GM19468 (cell line): ENCODE data around the gene SARNP.
"Not testable (repeated sequence)": the region's sequence is repeated elsewhere in the genome, so short reads cannot be mapped to it uniquely, and the experiment has no call there.

Experiments used
- ATAC-seq: cut with Tn5 transposase; IDR thresholded peaks from one replicate; pipeline ENCODE4 v1.9.1; 2021; ENCODE audit warnings: mild to moderate bottlenecking, moderate library complexity, moderate number of reproducible peaks; ENCODE audit not compliant: unreplicated experiment; ENCODE audit errors: extremely low read depth

The SARNP gene

GRCh38 chr12:55809274-55809673, 8.2 kb downstream of the SARNP start:
- no peak for ATAC-seq

- no peak for ATAC-seq
These were observed 10.5 kb downstream of the SARNP start for GRCh38 chr12:55806982-55807381.

- ATAC-seq = no peak
These were observed 20.0 kb downstream of the SARNP start for GRCh38 chr12:55797550-55797949.

DNA sequence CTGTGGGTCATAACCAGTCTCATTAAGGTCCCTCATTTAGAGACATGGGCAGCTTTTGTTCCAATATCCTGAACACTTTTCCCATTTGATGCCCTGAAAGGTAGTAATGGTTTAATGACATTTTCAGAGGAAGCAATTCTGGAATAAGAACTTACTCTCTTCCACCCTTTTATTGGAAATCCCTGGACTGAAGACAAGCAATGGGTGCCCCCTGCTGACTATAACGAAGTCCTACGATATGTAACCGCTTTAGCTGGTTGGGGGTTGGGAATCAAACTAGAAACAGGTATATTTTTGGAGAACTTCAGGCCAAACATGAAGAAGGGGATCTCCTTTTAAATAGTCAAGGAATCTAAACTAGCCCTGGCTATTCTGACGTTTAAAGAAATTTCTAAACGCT, 20.5 kb downstream of the SARNP start:
- no peak for ATAC-seq

GRCh38 chr12:55795950-55796349, 21.6 kb downstream of the SARNP start:
- ATAC-seq = no peak

- no peak for ATAC-seq
These were observed 27.6 kb downstream of the SARNP start for GRCh38 chr12:55789893-55790292.

DNA sequence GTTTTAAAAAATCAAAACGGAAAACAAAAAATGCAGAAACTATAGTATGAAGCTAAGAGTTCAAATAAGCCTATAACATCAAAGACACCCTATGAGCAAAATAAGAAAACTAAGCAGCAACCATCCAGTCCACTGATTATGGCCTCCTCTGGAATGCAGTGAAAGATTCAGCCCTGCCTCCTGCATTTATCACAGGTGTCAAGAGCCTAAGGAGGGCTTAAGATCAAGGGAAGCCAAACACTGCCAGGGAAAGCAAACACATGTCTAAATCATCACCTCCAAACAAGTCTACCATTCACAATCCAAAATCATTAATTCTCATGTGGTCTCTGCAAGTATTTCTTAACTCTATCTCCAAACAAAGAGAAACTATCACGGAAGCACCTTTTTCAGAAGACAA, 28.4 kb downstream of the SARNP start:
- ATAC-seq = no peak

GRCh38 chr12:55788546-55788945, 29.0 kb downstream of the SARNP start:
- no peak for ATAC-seq

DNA sequence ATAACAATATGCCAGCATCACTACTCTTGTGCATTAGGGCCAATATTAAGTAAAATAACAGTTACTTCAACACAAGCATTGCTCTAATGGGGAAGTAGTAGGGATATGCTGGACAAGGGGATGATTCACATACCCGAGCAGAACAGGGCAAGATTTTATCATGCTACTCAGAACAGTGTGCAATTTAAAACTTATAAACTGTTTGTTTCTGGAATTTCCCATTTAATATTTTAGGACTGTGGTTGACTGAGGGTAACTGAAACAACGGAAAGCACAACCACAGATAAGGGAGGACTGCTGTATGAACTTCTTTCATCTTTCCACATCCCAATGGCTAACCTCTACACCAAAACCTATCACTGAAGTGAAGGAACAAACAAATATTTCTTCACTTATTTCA, 36.8 kb downstream of the SARNP start:
- no peak for ATAC-seq

DNA sequence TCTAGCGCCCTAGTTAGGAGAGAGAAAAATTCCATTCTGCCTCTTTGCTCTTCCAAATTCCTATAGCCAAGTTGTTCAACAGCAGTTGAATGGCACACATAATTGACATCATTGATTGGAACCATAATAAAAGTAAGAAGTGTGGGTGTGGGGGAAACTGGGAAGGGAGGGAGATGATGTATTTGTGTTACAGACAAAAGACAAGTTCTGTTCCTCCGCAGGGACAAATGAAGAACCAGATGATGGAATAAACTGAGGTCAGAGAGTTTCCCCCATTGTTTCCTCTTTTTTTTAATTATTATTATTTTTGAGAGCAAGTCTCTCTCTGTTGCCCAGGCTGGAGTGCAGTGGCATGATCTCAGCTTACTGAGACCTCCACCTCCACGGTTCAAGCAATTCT, 39.7 kb downstream of the SARNP start:
- no peak for ATAC-seq

DNA sequence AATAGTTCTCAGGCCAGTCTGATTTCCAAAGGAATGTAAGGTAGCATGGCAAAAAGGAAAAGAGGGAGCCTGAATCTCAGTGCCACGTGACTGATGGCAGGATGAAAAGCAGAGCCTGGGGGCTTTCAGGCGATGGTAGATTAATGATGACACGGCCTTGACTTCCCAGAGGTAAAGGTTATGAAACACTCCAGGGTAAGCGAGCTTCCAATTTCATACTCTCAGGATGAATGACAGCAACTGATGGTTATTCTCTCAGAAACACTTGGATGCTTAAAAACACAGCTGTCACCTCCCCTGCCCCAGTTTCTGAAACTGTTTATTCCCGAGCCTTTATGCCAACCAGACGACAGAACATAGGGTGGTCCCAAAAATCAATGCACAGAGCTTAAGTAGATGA, 45.8 kb downstream of the SARNP start:
- no peak for ATAC-seq

DNA sequence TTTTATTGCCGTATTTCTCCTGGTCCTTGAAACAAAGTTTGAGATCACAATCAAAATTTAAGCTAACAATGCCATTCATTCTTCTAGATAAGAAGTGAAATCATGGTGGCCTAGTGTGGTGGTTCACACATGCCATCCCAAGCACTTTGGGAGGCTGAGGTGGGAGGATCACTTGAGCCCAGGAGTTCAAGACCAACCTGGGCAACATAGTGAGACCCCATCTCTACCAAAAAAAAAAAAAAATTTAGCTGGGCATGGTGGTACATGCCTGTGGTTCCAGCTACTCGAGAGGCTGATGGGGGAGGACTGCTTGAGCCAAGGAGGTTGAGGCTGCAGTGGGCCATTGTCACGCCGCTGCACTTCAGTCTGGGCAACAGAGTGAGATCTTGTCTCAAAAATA, 50.4 kb downstream of the SARNP start:
- ATAC-seq = no peak

- ATAC-seq = no peak
These were observed 51.7 kb downstream of the SARNP start for GRCh38 chr12:55765736-55766290.

DNA sequence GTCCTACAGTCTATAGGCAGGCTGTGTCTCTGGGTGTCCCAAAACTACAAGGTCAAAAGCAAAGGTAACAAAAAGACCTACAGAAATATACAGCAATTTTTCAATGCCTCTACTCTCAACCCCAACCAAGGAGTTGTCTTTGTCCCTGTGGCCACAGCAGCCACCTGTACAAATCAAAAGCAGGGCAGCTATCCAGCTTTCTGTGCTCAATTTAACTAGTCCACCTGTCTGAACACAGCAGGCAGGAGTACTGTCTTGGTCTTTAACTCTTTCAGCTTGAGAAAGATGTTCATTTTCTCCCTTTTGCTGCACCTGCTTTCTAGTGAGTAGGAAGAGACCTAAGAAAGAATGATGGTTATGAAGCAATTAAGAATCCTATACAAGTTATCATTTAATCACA, 54.9 kb downstream of the SARNP start:
- no peak for ATAC-seq

- no peak for ATAC-seq
These were observed 56.9 kb downstream of the SARNP start for GRCh38 chr12:55760663-55761062.

GRCh38 chr12:55758575-55758974, 58.9 kb downstream of the SARNP start:
- ATAC-seq = not testable (repeated sequence)

DNA sequence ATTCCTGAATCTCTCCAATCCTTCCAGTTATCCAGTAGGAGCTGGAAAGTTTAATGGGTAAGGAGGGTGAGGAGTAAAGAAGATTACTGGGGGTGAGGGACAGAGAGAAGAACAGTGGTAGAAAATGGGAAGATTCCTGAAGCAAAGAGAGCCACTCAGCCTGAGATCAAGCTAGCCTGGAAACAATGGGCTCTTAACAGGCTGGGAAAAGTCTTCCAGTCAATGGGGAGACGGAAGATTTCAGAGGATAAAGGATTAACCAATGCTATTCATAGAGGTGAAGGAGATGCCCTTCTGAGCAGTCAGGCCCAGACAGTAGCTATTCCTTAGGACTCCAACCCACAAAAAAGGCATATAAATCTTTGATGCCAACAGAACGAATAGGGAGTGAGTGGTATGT, 59.8 kb downstream of the SARNP start:
- ATAC-seq = no peak

GRCh38 chr12:55755246-55755645, 62.3 kb downstream of the SARNP start:
- ATAC-seq = no peak

- ATAC-seq = no peak
These were observed 69.1 kb downstream of the SARNP start for GRCh38 chr12:55748230-55748993.

DNA sequence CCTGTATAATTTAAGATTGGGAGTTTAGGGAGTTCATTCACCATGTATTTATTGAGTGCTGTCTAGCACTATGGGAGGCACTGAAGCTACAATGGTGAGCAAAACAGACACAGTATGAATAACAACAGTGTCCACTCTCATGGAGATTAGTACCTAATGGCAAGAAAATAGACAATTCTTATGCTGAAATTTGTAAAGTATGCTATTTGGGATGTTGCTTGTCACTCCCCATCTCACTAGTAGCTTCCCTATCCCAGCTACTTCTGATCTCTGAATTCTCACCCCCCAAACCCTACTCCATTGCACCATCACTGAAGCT, 70.7 kb downstream of the SARNP start:
- ATAC-seq = no peak

DNA sequence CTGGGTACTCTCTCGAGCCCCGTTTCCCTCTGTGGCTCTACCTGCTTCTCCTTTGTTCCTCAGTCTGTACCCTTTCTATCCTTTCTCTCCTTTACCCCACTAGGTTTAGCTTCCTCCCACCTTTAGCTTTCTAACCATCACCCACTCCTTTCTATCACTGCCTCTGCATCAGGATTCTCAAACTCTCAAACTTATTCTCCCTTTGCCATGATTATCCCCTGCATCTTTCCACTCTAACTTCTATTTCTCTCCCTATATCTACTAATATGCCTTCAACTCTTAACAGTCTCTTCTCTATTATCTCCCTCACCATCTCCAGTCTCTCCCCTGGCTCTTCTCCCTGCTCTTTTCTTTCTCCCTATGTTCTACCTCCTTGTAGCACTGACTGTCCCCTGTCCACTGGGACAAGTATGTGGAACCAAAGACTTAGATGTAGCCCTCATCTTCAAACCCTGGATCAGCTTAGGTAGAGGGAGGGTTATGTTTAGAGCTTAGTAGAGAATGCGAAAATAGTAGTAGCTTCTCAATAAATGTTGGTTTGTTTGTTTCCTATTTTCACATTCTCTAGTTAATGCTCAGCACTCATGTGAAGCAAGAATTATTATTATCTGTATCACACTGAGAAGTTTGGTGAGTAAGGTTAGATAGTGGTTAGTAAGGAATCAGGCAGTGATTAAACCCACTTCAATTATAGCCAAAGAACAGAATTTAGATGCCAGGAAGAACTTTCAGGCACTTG, 71.2 kb downstream of the SARNP start:
- no peak for ATAC-seq
